Tibial artery (tissue), 4 donors: Measurements from ENCODE around the gene PRPF19.

Experiments
- DNase-seq, 2 donors: peaks; one replicate each; pipeline ENCODE4 v3.0.0-alpha.2; 2019
- H3K27ac ChIP-seq, 2 donors: fragments of 200-600 bp; sonication (generic) in 1 of 2; 1 replicate in 1 of 2; 2 replicates in 1 of 2; pipeline ENCODE4 v1.5.1; 2018 to 2019; ENCODE audit warnings: mild to moderate bottlenecking in 1 of 2
- H3K27me3 ChIP-seq, 2 donors: fragments of 200-600 bp; sonication (generic) in 1 of 2; one replicate each; pipeline versions ENCODE4 v1.5.1 to v1.6.0; 2016 to 2019
- H3K36me3 ChIP-seq, 3 donors: fragments of 200-600 bp; sonication (generic) in 2 of 3; one replicate each; pipeline ENCODE4 v1.5.1; 2016 to 2019; ENCODE audit warnings: mild to moderate bottlenecking in 2 of 3
- H3K4me1 ChIP-seq, 4 donors: fragments of 200-600 bp; sonication (generic) in 2 of 4; 1 replicate in 3 of 4; 2 replicates in 1 of 4; pipeline ENCODE4 v1.5.1; 2016 to 2019
- H3K4me3 ChIP-seq, 2 donors: fragments of 200-600 bp; sonication (generic) in 1 of 2; 1 replicate in 1 of 2; 2 replicates in 1 of 2; pipeline ENCODE4 v1.5.1; 2018 to 2019; ENCODE audit warnings: mild to moderate bottlenecking in 2 of 2
- H3K9me3 ChIP-seq, 3 donors: fragments of 200-600 bp; sonication (generic) in 1 of 3; one replicate each; pipeline ENCODE4 v1.5.1; 2016 to 2019
- CTCF ChIP-seq, 2 experiments: fragments of 200-600 bp in 1 of 2; fragments of 450-650 bp in 1 of 2; IDR thresholded peaks; one replicate each; pipeline ENCODE4 v1.5.1; 2017 to 2019; ENCODE audit warnings: antibody characterized with exemption in 2 of 2, mild to moderate bottlenecking in 1 of 2, moderate library complexity in 1 of 2
- intact Hi-C: fragments of 100-400 bp; cut with DNase I; formaldehyde crosslinking; loops from one replicate; pipeline ENCODE4 v1.15.0; 2023; ENCODE audit warnings: low total_unique reads

Gene PRPF19

GRCh38 chr11:60857378-60858232 lies 48.8 kb downstream of the PRPF19 start:
- no peak for TF ChIP-seq CTCF (IDR thresholded peaks at IDR 0.05)

GRCh38 chr11:60855726-60856633 lies 50.4 kb downstream of the PRPF19 start, which contains the start of gene PTGDR2:
Gene PTGDR2, minus strand, starts transcription at chr11:60855950. Its CDS starts 2,228 bp downstream, at chr11:60853722.
- H3K27ac ChIP-seq: no peak within 1 kb of the TSS
- DNase-seq: no peak
- no peak within 1 kb of the TSS for H3K4me3 ChIP-seq
- no peaks in the 10 kb centered on the region for H3K4me1 ChIP-seq
- no peak for TF ChIP-seq CTCF (IDR thresholded peaks at IDR 0.05)
- H3K9me3 ChIP-seq: no peaks in the 10 kb centered on the region
- intact Hi-C loops: no loop called here
- no peaks in the 10 kb centered on the region for H3K27me3 ChIP-seq
- peaks cover 0 to 27% (median 17%) of the 10 kb centered on the region in 3 donors for H3K36me3 ChIP-seq

More at GRCh38 chr11:60857378-60858232, 48.8 kb downstream of the PRPF19 start:
- Histone ChIP-seq H3K9me3 (no peaks in the 10 kb centered on the region), H3K27ac (no peak overlapping the region), H3K4me3 (no peak overlapping the region), H3K27me3 (no peaks in the 10 kb centered on the region), H3K36me3 (peaks cover 0 to 11% (median under 1%) of the 10 kb centered on the region in 3 donors), H3K4me1 (no peaks in the 10 kb centered on the region)
- intact Hi-C loops: no loop called here
- no peak for DNase-seq

- no peak overlapping the region for H3K27ac ChIP-seq
- TF ChIP-seq CTCF (IDR thresholded peaks at IDR 0.05): no peak
- no peaks in the 10 kb centered on the region for H3K27me3 ChIP-seq
- no peak for DNase-seq
- H3K9me3 ChIP-seq: no peaks in the 10 kb centered on the region
- intact Hi-C loops: no loop called here
- H3K4me3 ChIP-seq: no peak overlapping the region
- no peaks in the 10 kb centered on the region for H3K4me1 ChIP-seq
- H3K36me3 ChIP-seq: peaks cover 2 to 36% (median 26%) of the 10 kb centered on the region in 3 donors
These were observed 51.3 kb downstream of the PRPF19 start for GRCh38 chr11:60854847-60855725.

GRCh38 chr11:60854140-60854846 lies 52.1 kb downstream of the PRPF19 start:
- no peaks in the 10 kb centered on the region for H3K9me3 ChIP-seq
- no peak overlapping the region for H3K27ac ChIP-seq
- no peak for DNase-seq
- intact Hi-C loops: no loop called here
- no peaks in the 10 kb centered on the region for H3K27me3 ChIP-seq
- TF ChIP-seq CTCF (IDR thresholded peaks at IDR 0.05): no peak
- H3K4me1 ChIP-seq: no peaks in the 10 kb centered on the region
- peaks cover 9 to 44% (median 34%) of the 10 kb centered on the region in 3 donors for H3K36me3 ChIP-seq
- no peak overlapping the region for H3K4me3 ChIP-seq
